ENCODE data around the gene SLC36A1.

DNA sequence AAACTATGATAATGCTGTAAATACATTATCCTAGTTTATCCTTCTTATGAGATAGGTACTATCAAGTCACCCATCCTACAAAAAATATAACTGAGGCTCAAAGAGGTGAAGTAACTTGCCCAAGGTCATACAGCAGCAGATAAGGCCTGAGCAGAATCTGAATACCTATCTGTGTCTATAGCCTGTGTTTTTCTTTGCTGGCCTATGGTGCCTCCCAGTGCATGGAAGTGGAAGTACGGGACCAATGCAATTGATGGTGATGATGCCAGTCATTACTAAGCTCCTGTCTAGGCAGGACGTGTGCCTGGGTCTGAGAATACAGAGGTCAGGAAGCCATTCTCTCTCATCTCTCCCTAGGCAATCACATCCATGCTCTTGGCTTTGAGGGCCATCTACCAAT, 75.9 kb downstream of the SLC36A1 start:
- TF ChIP-seq POLR2A (IDR thresholded peaks at IDR 0.05) (no peak), CTCF (IDR thresholded peaks at IDR 0.05) (peak in 4 of 6 experiments; percentile 22 to 67 (median 28))
